ENCODE results near the gene PER1.
A peak's percentile ranks its signal among the peaks of the same experiment; 100 is the strongest.

- no peak for TF ChIP-seq CTCF (IDR thresholded peaks at IDR 0.05)
- TF ChIP-seq POLR2AphosphoS5 (IDR thresholded peaks at IDR 0.05): peak in 2 of 4 donors; percentile 5 to 24
Measured at GRCh38 chr17:8137645-8138373, 14.4 kb downstream of the PER1 start.

Measured in sigmoid colon (tissue), 4 donors.